Spleen (tissue), 7 donors: Measurements from ENCODE around the gene URB1.

Experiments
- CTCF ChIP-seq, 11 experiments: fragments of 200-600 bp in 7 of 11; fragments of 450-650 bp in 4 of 11; sonication (generic) in 4 of 11; IDR thresholded peaks in 8 of 11; conservative IDR thresholded peaks in 3 of 11; 1 replicate in 7 of 11; 2 replicates in 4 of 11; pipeline versions ENCODE4 v1.4.0 to v1.8.0; 2016 to 2021; ENCODE audit warnings: antibody characterized with exemption in 11 of 11, inconsistent platforms in 4 of 11, mild to moderate bottlenecking in 1 of 11
- POLR2A ChIP-seq, 3 donors: fragments of 450-650 bp; IDR thresholded peaks; one replicate each; pipeline ENCODE4 v1.5.1; 2017; ENCODE audit warnings: antibody characterized with exemption in 3 of 3, mild to moderate bottlenecking in 1 of 3
- POLR2AphosphoS5 ChIP-seq, 3 donors: sonication (generic); formaldehyde crosslinking; IDR thresholded peaks; one replicate each; pipeline ENCODE4 v1.5.1; 2017; ENCODE audit warnings: antibody characterized with exemption in 3 of 3
- donor health status: DM: no; HTN: no; CAD: no; lungs with moderate emphysema.
- donor health status: DM: no; HTN: no; CAD: no.
- donor health status: DM: no; HTN: no; CAD: no.

GRCh38 chr21:32320059-32320458 lies 72.8 kb downstream of the URB1 start:
- TF ChIP-seq CTCF (IDR thresholded peaks at IDR 0.05 in 8 of 11, conservative IDR thresholded peaks at IDR 0.05 in 3 of 11) = no peak
- no peak for TF ChIP-seq POLR2A (IDR thresholded peaks at IDR 0.05)
- TF ChIP-seq POLR2AphosphoS5 (IDR thresholded peaks at IDR 0.05) = no peak
